ENCODE measurements around the gene KLK14.

GRCh38 chr19:51064534-51065220 lies 18.0 kb downstream of the KLK14 start, which contains the start of gene KLK13:
- TF ChIP-seq ATF2 (IDR thresholded peaks at IDR 0.05; ENCODE audit: low read length) (no peak), PML (IDR thresholded peaks at IDR 0.05; ENCODE audit: low read length) (no peak), USF2 (IDR thresholded peaks at IDR 0.05; ENCODE audit: borderline replicate concordance, low read depth, low read length) (no peak), SMC3 (IDR thresholded peaks at IDR 0.05; ENCODE audit: borderline replicate concordance, low read length) (no peak), CTCF (IDR thresholded peaks at IDR 0.05 in 2 of 3, conservative IDR thresholded peaks at IDR 0.05 in 1 of 3; ENCODE audit: control insufficient read depth in 2 of 3, extremely low read depth in 1 of 3, insufficient read depth in 1 of 3, low read depth in 3 of 3, low read length in 3 of 3) (no peak)
